Dermis blood vessel endothelial cell (primary cell): ENCODE measurements around the gene RAB3C. TPM values are rescaled to one million over a fixed set of nuclear protein-coding genes. Genes with fewer than 3 reads are reported as not detected.
A peak's percentile ranks its signal among the peaks of the same experiment; 100 is the strongest.

Experiments
- DNase-seq: peaks from one replicate; pipeline ENCODE4 v3.0.0; 2010
- total RNA-seq: library from RNA; depleted of rRNA; stranded (reverse); fragments of >200 nt; gene quantifications from 2 replicates; pipeline ENCODE4 v1.2.3, GENCODE V29; 2014

Gene RAB3C
- total RNA-seq, 1 donor from 2014 or later = 0.17 TPM

DNA sequence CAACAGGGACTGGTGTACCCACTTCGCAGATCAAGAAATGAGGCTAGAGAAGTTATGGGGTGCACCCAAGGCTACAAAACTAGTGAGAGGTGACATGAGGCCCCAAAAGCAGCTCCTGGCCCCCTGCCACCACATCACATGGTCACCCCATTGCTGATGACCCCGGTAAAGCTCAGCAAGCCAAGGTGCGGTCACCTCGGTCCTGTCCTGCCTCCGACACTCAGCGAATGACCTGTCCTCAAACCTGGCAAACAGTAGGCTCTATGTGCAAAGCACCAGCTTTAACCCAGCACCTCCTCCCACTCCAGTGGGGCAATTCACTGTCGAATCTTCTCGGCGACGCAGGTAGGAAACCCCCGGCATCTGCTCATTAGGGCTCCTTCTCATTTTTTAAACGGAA, 307.4 kb downstream of the RAB3C start:
- no peak for DNase-seq

GRCh38 chr5:58890701-58891085, 307.8 kb downstream of the RAB3C start:
- DNase-seq = no peak

- peak; percentile 80 for DNase-seq
Observed at GRCh38 chr5:58891086-58891970, 308.5 kb downstream of the RAB3C start.

DNA sequence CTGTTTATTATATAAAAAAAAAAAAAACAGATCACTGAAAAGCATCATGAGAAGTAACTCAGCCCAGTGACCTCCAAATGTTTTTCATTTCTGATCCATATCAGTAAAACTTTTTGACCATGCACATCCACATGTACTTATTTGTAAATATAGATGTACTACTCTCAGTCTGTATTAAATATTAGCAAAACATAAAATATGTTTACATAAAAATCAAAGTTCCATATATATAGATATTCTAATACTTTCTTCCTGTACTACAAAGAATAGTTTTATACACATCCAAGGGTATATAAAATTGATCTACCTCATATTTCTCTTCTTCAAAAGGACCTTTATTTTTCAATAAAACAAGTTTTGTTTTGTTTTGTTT, 309.1 kb downstream of the RAB3C start:
- DNase-seq = no peak

DNA sequence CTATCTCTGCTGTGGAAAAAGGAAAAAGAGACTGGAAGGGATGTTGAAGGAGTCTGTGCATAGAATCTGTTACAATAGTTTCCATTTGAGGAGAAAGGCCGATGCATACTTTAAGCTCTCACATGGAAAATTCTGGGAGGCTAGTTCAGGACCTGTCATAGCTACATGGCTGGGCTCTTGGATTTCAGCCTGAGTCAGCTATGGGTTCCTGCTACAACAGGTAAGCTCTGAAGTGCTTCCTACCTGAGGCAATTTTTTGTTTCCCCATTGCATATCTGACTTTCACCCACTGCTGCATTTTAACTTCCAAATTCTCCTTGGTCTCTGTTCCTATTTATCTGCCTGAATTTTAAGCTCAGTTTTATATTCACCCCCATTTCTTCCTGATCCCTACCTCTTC, 310.7 kb downstream of the RAB3C start:
- DNase-seq = no peak

DNA sequence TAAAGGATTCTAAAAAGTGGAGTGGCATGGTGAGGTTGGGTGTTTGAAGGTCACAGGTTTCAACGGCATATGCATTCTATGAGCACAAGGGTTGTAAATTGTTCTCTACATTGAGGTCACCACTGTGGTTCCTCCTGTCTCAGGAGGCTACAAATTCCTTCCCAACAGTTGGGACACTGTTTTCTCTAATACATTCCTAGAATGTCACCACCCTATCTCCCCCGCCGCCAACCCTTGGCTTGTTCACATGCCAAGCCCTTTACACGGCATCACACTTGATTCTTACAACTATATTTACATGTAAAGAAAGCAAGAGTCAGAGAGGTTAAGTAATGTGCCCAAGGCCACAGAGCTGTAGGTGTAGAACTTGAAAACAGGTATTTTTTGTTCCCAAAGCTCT, 315.1 kb downstream of the RAB3C start:
- DNase-seq = no peak

GRCh38 chr5:58898538-58898937, 315.7 kb downstream of the RAB3C start:
- no peak for DNase-seq

DNA sequence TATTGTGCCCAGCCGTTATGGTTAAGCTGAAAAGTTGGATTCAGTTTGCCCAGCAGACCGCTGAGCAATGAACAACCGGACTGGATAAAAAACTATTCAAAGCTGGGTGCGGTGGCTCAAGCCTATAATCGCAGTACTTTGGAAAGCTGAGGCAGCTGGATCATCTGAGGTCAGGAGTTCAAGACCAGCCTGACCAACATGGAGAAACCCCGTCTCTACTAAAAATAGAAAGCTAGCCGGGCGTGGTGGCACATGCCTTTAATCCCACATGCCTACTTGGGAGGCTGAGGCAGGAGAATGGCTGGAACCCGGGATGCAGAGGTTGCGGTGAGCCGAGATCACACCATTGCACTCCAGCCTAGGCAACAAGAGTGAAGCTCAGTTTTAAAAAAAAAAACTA, 318.4 kb downstream of the RAB3C start:
- DNase-seq = no peak

GRCh38 chr5:58902305-58902704, 319.4 kb downstream of the RAB3C start:
- DNase-seq = no peak

- peak; percentile 27 for DNase-seq
Observed at GRCh38 chr5:58902765-58903164, 319.9 kb downstream of the RAB3C start.

DNA sequence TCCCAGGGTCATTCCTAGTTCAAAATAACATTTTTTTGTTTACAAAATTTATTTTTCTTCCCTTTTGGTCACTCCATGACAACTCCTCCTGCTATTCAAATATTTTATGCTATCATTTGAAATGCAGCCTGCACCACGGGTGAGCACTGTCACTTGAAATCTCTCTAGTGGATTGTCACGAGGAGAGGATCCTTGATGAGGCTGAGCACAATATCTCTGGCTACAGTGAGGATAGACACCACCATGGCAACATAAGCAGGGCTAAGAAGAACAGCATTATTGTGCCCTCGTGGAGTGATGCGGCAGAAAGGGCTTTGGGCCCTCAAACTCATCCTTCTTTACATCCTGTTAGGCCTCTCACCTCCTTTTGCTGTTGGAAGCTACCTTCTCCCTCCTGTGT, 321.9 kb downstream of the RAB3C start:
- DNase-seq = no peak

DNA sequence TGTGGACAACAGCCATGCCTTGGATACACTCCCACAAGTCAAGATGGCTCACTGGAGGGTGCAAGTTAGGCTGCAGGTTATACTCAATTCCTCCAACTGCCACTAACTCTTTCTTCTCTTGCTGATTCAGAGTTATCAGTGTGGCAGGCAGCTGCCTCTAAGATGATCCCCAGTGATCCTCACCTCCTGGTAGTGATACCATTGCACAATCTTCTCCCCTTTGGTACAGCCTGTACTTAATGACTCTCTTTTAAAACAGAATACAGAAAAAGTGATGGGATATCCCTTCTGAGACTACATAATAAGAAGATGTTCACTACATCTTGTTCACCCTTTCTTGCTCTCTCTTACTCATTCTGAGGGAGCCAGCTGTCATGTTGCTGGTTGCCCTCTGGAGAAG, 323.1 kb downstream of the RAB3C start:
- DNase-seq = no peak

Other genes starting within 250 kb of the RAB3C start
- 435 and 601 TPM in 2 replicates for gene PLK2, start 123.0 kb upstream of the RAB3C start, total RNA-seq
- not detected in 2 replicates for gene GAPT, start 91.6 kb upstream of the RAB3C start, total RNA-seq